Measurements from ENCODE around the gene COPZ1. TPM values are rescaled to one million over a fixed set of nuclear protein-coding genes. Genes with fewer than 3 reads are reported as not detected.

COPZ1 gene
- total and polyA plus RNA-seq, 9 of the 15 experiments (the other 6 are each of a cell fraction or from before 2014, with no cell fraction given) = 137 to 487 (median 233) TPM

GRCh38 chr12:54280468-54281260 lies 44.3 kb upstream of the COPZ1 start, which contains the start of gene HNRNPA1 (continued):
- TF ChIP-seq CBX3 (IDR thresholded peaks at IDR 0.05; ENCODE audit: borderline replicate concordance in 1 of 2, low read length in 2 of 2) (peak in 1 of 2 experiments; percentile 7; a peak in 2 of 3 replicates), HLTF (IDR thresholded peaks at IDR 0.05) (peak; percentile 74; the same call in 1 of the 2 replicates), BDP1 (IDR thresholded peaks at IDR 0.05; ENCODE audit: insufficient read depth, insufficient read length) (no peak), PRDM10 (IDR thresholded peaks at IDR 0.05; ENCODE audit: partially characterized antibody) (no peak), GTF2F1 (IDR thresholded peaks at IDR 0.05; ENCODE audit: low read depth, low read length) (peak; percentile 94), BRD4 (IDR thresholded peaks at IDR 0.05) (peak; percentile 77), PML (IDR thresholded peaks at IDR 0.05; ENCODE audit: low read length) (peak; percentile 93), ZNF586 (CRISPR knock-in tag; conservative IDR thresholded peaks at IDR 0.05) (no peak), USF1 (CRISPR knock-in tag; IDR thresholded peaks at IDR 0.05) (peak; percentile 44), ZNF830 (CRISPR knock-in tag; IDR thresholded peaks at IDR 0.05) (peak; percentile 46; the same call in 1 of the 2 replicates), ZNF232 (CRISPR knock-in tag; IDR thresholded peaks at IDR 0.05) (peak; percentile 34; the same call in 1 of the 2 replicates), FOSL1 (tag; conservative IDR thresholded peaks at IDR 0.05) (peak; percentile 51; the same call in 1 of the 2 replicates), RNF2 (IDR thresholded peaks at IDR 0.05) (peak; percentile 66), ELF1 (tag; IDR thresholded peaks at IDR 0.05) (no peak), ZNF76 (CRISPR knock-in tag; IDR thresholded peaks at IDR 0.05; ENCODE audit: borderline replicate concordance) (0 out of 2 replicates have a peak, but pooled peaks have one; percentile 13), SMAD4 (CRISPR knock-in tag; conservative IDR thresholded peaks at IDR 0.05) (peak; percentile 34; the same call in 1 of the 2 replicates), MYBL2 (IDR thresholded peaks at IDR 0.05; ENCODE audit: low read depth) (no peak), MYBL2 (CRISPR knock-in tag; IDR thresholded peaks at IDR 0.05; ENCODE audit: borderline replicate concordance) (no peak), KLF10 (CRISPR knock-in tag; IDR thresholded peaks at IDR 0.05) (0 out of 2 replicates have a peak, but pooled peaks have one; percentile 43), NFIC (IDR thresholded peaks at IDR 0.05) (no peak; the same call in none of the 2 replicates), DACH1 (IDR thresholded peaks at IDR 0.05; ENCODE audit: partially characterized antibody) (no peak), ETS1 (conservative IDR thresholded peaks at IDR 0.05; ENCODE audit: control insufficient read depth, low read depth, low read length) (no peak)
